K562 (cell line): Measurements from ENCODE around the gene GYPC. TPM values are rescaled to one million over a fixed set of nuclear protein-coding genes. Genes with fewer than 3 reads are reported as not detected.

ENCODE experiments used
- ATAC-seq: fragments of 200-7000 bp; cut with Tn5 transposase; 3 replicates; pipeline ENCODE4 v1.9.1; 2020; ENCODE audit warnings: moderate library complexity
- BruUV-seq: library from RNA; stranded (reverse); fragments of 400-500 nt; replicated peaks from 2 replicates; lab custom pipeline; 2021; lab: Mats Ljungman, UMichigan
- CTCF ChIA-PET: fragments of 300-600 bp; formaldehyde crosslinking; extraction: SDS; loops from one replicate; lab custom pipeline; 2021; ENCODE audit warnings: low intra/inter-chr PET ratio; lab: Yijun Ruan, JAX
- POLR2A ChIA-PET: fragments of 300-600, 350-650 bp; sonication (Branson Sonifier 250); formaldehyde crosslinking; extraction: SDS; loops from one replicate; lab custom pipeline; 2021; ENCODE audit warnings: antibody characterized with exemption, inconsistent platforms; lab: Yijun Ruan, JAX
- DNase-seq, 4 experiments: peaks; one replicate each; pipeline versions ENCODE4 v3.0.0 to v3.0.0-alpha.2; 2011 to 2018; ENCODE audit warnings: low spot score in 3 of 4, mixed read lengths in 3 of 4; ENCODE audit errors: extremely low read depth in 1 of 4
- FAIRE-seq: peaks from 2 replicates; lab custom pipeline; 2011; peaks lifted over from hg19 to GRCh38; lab: Jason Lieb, UNC
- H2AFZ ChIP-seq: 2 replicates; pipeline ENCODE4 v1.6.0; 2011; ENCODE audit warnings: low read depth, low read length, control low read depth, inconsistent platforms
- H3K27ac ChIP-seq: fragments of 200-600 bp; 3 replicates; pipeline ENCODE4 v1.8.0; 2011; ENCODE audit warnings: low read depth, mild to moderate bottlenecking, control low read depth, inconsistent platforms, low read length, moderate library complexity, mixed read lengths; ENCODE audit errors: extremely low read depth
- H3K27me3 ChIP-seq, 2 experiments: fragments of 300-600 bp in 1 of 2; 2 replicates in 1 of 2; 3 replicates in 1 of 2; pipeline versions ENCODE4 v1.6.0 to v1.8.0; 2011; ENCODE audit warnings: inconsistent platforms in 2 of 2, low read length in 2 of 2, mild to moderate bottlenecking in 1 of 2, mixed read lengths in 1 of 2, moderate library complexity in 1 of 2; ENCODE audit not compliant: control insufficient read depth in 2 of 2, insufficient read depth in 2 of 2
- H3K36me3 ChIP-seq: fragments of 300-600 bp; 3 replicates; pipeline ENCODE4 v1.8.0; 2011; ENCODE audit warnings: mild to moderate bottlenecking, low read length, inconsistent platforms; ENCODE audit not compliant: control insufficient read depth, insufficient read depth
- H3K4me1 ChIP-seq, 2 experiments: fragments of 200-600 bp in 1 of 2; replicated peaks in 1 of 2; 2 replicates in 1 of 2; 3 replicates in 1 of 2; pipeline versions ENCODE4 v1.5.1 to v1.8.0; 2011; ENCODE audit warnings: inconsistent platforms in 2 of 2, low read length in 2 of 2, mild to moderate bottlenecking in 1 of 2, mixed read lengths in 1 of 2, moderate library complexity in 1 of 2; ENCODE audit not compliant: control insufficient read depth in 2 of 2, insufficient read depth in 2 of 2
- H3K4me2 ChIP-seq: 2 replicates; pipeline ENCODE4 v1.6.1; 2011; ENCODE audit warnings: low read length, control low read depth, inconsistent platforms, mixed read lengths; ENCODE audit not compliant: insufficient read depth
- H3K4me3 ChIP-seq: fragments of 200-600 bp; sonication (generic), shearing (Covaris generic); 2 replicates; pipeline ENCODE4 v1.5.1; 2016; ENCODE audit warnings: control low read depth, inconsistent platforms
- H3K79me2 ChIP-seq: fragments of 200-600 bp; 3 replicates; pipeline ENCODE4 v1.8.0; 2011; ENCODE audit warnings: low read length, inconsistent platforms; ENCODE audit not compliant: control insufficient read depth, insufficient read depth
- H3K9ac ChIP-seq, 2 experiments: 2 replicates each; pipeline versions ENCODE4 v1.6.0 to v1.6.1; 2011; ENCODE audit warnings: low read depth in 2 of 2, low read length in 2 of 2, control low read depth in 1 of 2, inconsistent platforms in 1 of 2, mild to moderate bottlenecking in 1 of 2, mixed read lengths in 1 of 2; ENCODE audit not compliant: insufficient read depth in 1 of 2
- H3K9me1 ChIP-seq: one replicate; pipeline ENCODE4 v1.6.0; 2011; ENCODE audit warnings: inconsistent platforms, mild to moderate bottlenecking, low read length, moderate library complexity; ENCODE audit not compliant: control insufficient read depth, insufficient read depth
- H3K9me3 ChIP-seq: replicated peaks from 2 replicates; pipeline ENCODE4 v1.5.1; 2011; ENCODE audit warnings: low read depth, low read length, inconsistent platforms; ENCODE audit not compliant: control insufficient read depth, insufficient read depth
- H4K20me1 ChIP-seq: replicated peaks from 2 replicates; pipeline ENCODE4 v1.6.1; 2011; ENCODE audit warnings: low read length, inconsistent platforms, mixed read lengths; ENCODE audit not compliant: control insufficient read depth, insufficient read depth
- BCOR ChIP-seq: fragments of 450-650 bp; IDR thresholded peaks from 2 replicates; pipeline ENCODE4 v1.6.1; 2016
- CBX3 ChIP-seq, 2 experiments: IDR thresholded peaks; 1 replicate in 1 of 2; 2 replicates in 1 of 2; pipeline ENCODE4 v1.6.1; 2012; ENCODE audit warnings: inconsistent platforms in 2 of 2, low read length in 2 of 2, borderline replicate concordance in 1 of 2, control low read depth in 1 of 2
- HCFC1 ChIP-seq: IDR thresholded peaks from 2 replicates; pipeline ENCODE4 v1.6.1; 2012; ENCODE audit warnings: low read depth, low read length, improper control_type of control experiment
- RBM25 ChIP-seq: fragments of 200-400 bp; formaldehyde crosslinking; IDR thresholded peaks from 2 replicates; pipeline ENCODE4 v1.6.1; 2018; ENCODE audit warnings: low read length, low read depth, moderate library complexity; ENCODE audit not compliant: severe bottlenecking
- SRSF9 ChIP-seq: fragments of 200-400 bp; formaldehyde crosslinking; IDR thresholded peaks from 2 replicates; pipeline ENCODE4 v1.6.1; 2017; ENCODE audit warnings: low read depth, low read length, borderline replicate concordance
- TRIM28 ChIP-seq: fragments of 450-650 bp; IDR thresholded peaks from 2 replicates; pipeline ENCODE4 v1.6.1; 2017
- ZZZ3 ChIP-seq: fragments of 450-650 bp; IDR thresholded peaks from 2 replicates; pipeline ENCODE4 v1.6.1; 2016; ENCODE audit warnings: antibody characterized with exemption, mild to moderate bottlenecking, moderate library complexity
- WGBS: fragments of 100-300 bp; shearing (Covaris generic); methylation state at CpG from one replicate; pipeline ENCODE4 v1.1.6; 2016; ENCODE audit warnings: low coverage, mixed read lengths; ENCODE audit not compliant: insufficient coverage; ENCODE audit errors: missing lambda C conversion rate; 5-methylcytosine and 5-hydroxymethylcytosine counted together
- in situ Hi-C: fragments of 300-500 bp; cut with MboI; formaldehyde crosslinking; loops from 4 replicates; pipeline ENCODE4 v1.15.0; 2018; ENCODE audit warnings: inconsistent platforms, mixed read lengths
- intact Hi-C: fragments of 100-400 bp; cut with micrococcal nuclease; formaldehyde crosslinking; loops from 2 replicates; pipeline ENCODE4 v1.14.2; 2022
- polyA plus RNA-seq, 8 experiments: library from polyadenylated mRNA; depleted of rRNA in 4 of 8; stranded (reverse) in 5 of 8; unstranded in 3 of 8; fragments of >200 nt; fragmentation: Nextera tagmentation in 2 of 8; fragmentation: Illumina TruSeq in 1 of 8; extraction: Ambion mirVana in 2 of 8; extraction: Trizol in 1 of 8; gene quantifications; 2 replicates each; pipeline versions ENCODE4 v1.2.1 to v1.2.3, GENCODE V29; 2011 to 2014; ENCODE audit warnings: inconsistent platforms in 1 of 8, missing spikeins in 1 of 8
- total RNA-seq, 7 experiments: library from RNA; depleted of rRNA in 6 of 7; stranded (reverse); fragments of >200 nt in 6 of 7; fragmentation: Illumina TruSeq in 2 of 7; extraction: Trizol in 2 of 7; gene quantifications; 2 replicates each; pipeline versions ENCODE4 v1.2.1 to v1.2.3, GENCODE V29; 2011 to 2021; ENCODE audit warnings: low replicate concordance in 1 of 7
- TF ChIP-seq, protein P1 (sequence below): fragments of 250-450 bp; sonication (Bioruptor Pico); IDR thresholded peaks from 2 replicates; pipeline ENCODE4 v1.5.0; 2020; ENCODE audit warnings: mild to moderate bottlenecking, borderline replicate concordance
- TF ChIP-seq, protein P2 (sequence below): IDR thresholded peaks from 2 replicates; pipeline ENCODE4 v1.6.1; 2016; ENCODE audit warnings: missing genetic modification characterization, missing compliant biosample characterization
- TF ChIP-seq, protein P3 (sequence below): fragments of 450-650 bp; IDR thresholded peaks from 2 replicates; pipeline ENCODE4 v1.6.1; 2018; ENCODE audit warnings: mild to moderate bottlenecking, low read depth; ENCODE audit not compliant: partially characterized antibody

The GYPC gene
- total and polyA plus RNA-seq, 9 of the 15 experiments (the other 6 are each of a cell fraction or from before 2014, with no cell fraction given), result 50.6 to 282 (median 194) TPM

DNA sequence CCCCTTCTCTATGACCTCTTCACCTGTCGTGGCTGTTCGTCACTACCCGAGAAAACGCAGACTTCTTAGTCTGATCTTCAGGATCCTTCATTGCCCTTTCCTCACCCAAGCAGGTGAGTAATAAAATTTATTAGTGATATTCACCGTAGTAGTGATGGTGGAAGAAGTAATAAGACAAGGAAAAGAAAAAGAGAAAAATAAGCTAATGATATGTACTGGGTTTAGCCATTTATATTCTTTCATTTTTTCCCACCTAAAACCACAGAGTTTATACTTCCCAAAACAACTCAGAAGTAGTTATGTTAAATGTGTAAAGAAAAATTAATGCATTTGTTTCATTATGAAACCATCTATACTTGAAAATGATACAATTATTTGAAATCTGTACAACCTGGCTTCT lies 19.7 kb downstream of the GYPC start:
- Histone ChIP-seq H2AFZ (no peak overlapping the region), H3K9me1 (no peaks in the 10 kb centered on the region), H3K36me3 (peaks cover 84% of the 10 kb centered on the region), H3K27me3 (no peaks in the 10 kb centered on the region), H3K9ac (no peak overlapping the region), H3K4me3 (no peak overlapping the region), H3K9me3 (peaks cover 17% of the 10 kb centered on the region), H3K4me1 (peaks cover 46 to 59% of the 10 kb centered on the region in 2 experiments), H3K27ac (no peak overlapping the region), H4K20me1 (peaks cover 10% of the 10 kb centered on the region; the same call in 1 of the 2 replicates), H3K4me2 (no peak overlapping the region), H3K79me2 (peaks cover 98% of the 10 kb centered on the region)
- CTCF ChIA-PET, result no interaction called here
- no TSS peak for BruUV-seq
- POLR2A ChIA-PET, result no interaction called here
- DNase-seq, result no peak
- 90% methylated on average over 5 of the region's 5 CpGs for WGBS
- intact Hi-C loops, result loop anchor here (2.0 kb wide), 2 partner anchors 19 to 147 kb away; partner anchors contain the start of gene GYPC
- in situ Hi-C loops, result no loop called here
- FAIRE-seq, result no peak
- no peak for ATAC-seq
- no peak for TF ChIP-seq HCFC1
- TF ChIP-seq RBM25, result peak; percentile 77
- TF ChIP-seq BCOR, result 0 out of 2 replicates have a peak, but pooled peaks have one; percentile 39
- TF ChIP-seq SRSF9, result no peak
- peak; percentile 80 for TF ChIP-seq TRIM28
- TF ChIP-seq, protein P1, sequence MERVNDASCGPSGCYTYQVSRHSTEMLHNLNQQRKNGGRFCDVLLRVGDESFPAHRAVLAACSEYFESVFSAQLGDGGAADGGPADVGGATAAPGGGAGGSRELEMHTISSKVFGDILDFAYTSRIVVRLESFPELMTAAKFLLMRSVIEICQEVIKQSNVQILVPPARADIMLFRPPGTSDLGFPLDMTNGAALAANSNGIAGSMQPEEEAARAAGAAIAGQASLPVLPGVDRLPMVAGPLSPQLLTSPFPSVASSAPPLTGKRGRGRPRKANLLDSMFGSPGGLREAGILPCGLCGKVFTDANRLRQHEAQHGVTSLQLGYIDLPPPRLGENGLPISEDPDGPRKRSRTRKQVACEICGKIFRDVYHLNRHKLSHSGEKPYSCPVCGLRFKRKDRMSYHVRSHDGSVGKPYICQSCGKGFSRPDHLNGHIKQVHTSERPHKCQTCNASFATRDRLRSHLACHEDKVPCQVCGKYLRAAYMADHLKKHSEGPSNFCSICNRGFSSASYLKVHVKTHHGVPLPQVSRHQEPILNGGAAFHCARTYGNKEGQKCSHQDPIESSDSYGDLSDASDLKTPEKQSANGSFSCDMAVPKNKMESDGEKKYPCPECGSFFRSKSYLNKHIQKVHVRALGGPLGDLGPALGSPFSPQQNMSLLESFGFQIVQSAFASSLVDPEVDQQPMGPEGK (CRISPR knock-in tag), result no peak
- TF ChIP-seq, protein P2, sequence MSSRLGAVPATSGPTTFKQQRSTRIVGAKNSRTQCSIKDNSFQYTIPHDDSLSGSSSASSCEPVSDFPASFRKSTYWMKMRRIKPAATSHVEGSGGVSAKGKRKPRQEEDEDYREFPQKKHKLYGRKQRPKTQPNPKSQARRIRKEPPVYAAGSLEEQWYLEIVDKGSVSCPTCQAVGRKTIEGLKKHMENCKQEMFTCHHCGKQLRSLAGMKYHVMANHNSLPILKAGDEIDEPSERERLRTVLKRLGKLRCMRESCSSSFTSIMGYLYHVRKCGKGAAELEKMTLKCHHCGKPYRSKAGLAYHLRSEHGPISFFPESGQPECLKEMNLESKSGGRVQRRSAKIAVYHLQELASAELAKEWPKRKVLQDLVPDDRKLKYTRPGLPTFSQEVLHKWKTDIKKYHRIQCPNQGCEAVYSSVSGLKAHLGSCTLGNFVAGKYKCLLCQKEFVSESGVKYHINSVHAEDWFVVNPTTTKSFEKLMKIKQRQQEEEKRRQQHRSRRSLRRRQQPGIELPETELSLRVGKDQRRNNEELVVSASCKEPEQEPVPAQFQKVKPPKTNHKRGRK (tag), result 0 out of 2 replicates have a peak, but pooled peaks have one; percentile 37
- peak in 1 of 2 experiments; percentile 96; a peak in 2 of 3 replicates for TF ChIP-seq CBX3 (IDR thresholded peaks at IDR 0.05; ENCODE audit: borderline replicate concordance in 1 of 2, low read length in 2 of 2)
- TF ChIP-seq, protein P3, sequence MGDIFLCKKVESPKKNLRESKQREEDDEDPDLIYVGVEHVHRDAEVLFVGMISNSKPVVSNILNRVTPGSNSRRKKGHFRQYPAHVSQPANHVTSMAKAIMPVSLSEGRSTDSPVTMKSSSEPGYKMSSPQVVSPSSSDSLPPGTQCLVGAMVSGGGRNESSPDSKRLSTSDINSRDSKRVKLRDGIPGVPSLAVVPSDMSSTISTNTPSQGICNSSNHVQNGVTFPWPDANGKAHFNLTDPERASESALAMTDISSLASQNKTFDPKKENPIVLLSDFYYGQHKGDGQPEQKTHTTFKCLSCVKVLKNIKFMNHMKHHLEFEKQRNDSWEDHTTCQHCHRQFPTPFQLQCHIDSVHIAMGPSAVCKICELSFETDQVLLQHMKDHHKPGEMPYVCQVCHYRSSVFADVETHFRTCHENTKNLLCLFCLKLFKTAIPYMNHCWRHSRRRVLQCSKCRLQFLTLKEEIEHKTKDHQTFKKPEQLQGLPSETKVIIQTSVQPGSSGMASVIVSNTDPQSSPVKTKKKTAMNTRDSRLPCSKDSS, result peak; percentile 61
- no peak for TF ChIP-seq ZZZ3
